Peyer's patch (tissue), 4 donors: ENCODE data around the gene EVC2. TPM values are rescaled to one million over a fixed set of nuclear protein-coding genes. Genes with fewer than 3 reads are reported as not detected.

Source experiments
- DNase-seq, 3 donors: peaks; one replicate each; pipeline ENCODE4 v3.0.0-alpha.2; 2017 to 2019
- H3K27ac ChIP-seq, 4 donors: fragments of 200-600 bp; sonication (generic); one replicate each; pipeline ENCODE4 v1.5.1; 2016 to 2019
- H3K27me3 ChIP-seq, 2 donors: fragments of 200-600 bp; sonication (generic); one replicate each; pipeline ENCODE4 v1.5.1; 2019
- H3K36me3 ChIP-seq, 3 donors: fragments of 200-600 bp; sonication (generic); one replicate each; pipeline ENCODE4 v1.5.1; 2016 to 2019
- H3K4me1 ChIP-seq, 4 donors: fragments of 200-600 bp; sonication (generic); one replicate each; pipeline ENCODE4 v1.5.1; 2016 to 2019
- H3K4me3 ChIP-seq, 4 donors: fragments of 200-600 bp; sonication (generic); 1 replicate in 3 of 4; 2 replicates in 1 of 4; pipeline ENCODE4 v1.5.1; 2016 to 2019; ENCODE audit warnings: mild to moderate bottlenecking in 1 of 4
- H3K9me3 ChIP-seq, 4 donors: fragments of 200-600 bp; sonication (generic); one replicate each; pipeline ENCODE4 v1.5.1; 2016 to 2019; ENCODE audit warnings: mild to moderate bottlenecking in 1 of 4
- CTCF ChIP-seq, 6 experiments: fragments of 450-650 bp in 4 of 6; fragments of 200-600 bp in 2 of 6; sonication (generic) in 1 of 6; IDR thresholded peaks; one replicate each; pipeline ENCODE4 v1.5.1; 2017 to 2019; ENCODE audit warnings: antibody characterized with exemption in 6 of 6, mild to moderate bottlenecking in 3 of 6, moderate library complexity in 1 of 6
- POLR2A ChIP-seq, 2 donors: fragments of 450-650 bp; IDR thresholded peaks; one replicate each; pipeline ENCODE4 v1.5.1; 2017; ENCODE audit warnings: antibody characterized with exemption in 2 of 2, mild to moderate bottlenecking in 2 of 2, moderate library complexity in 2 of 2
- total RNA-seq, 4 donors: library from RNA; depleted of rRNA; stranded (reverse); fragments of >200 nt; gene quantifications; one replicate each; pipeline ENCODE4 v1.1.0, GENCODE V29; 2016

Gene EVC2
- total RNA-seq, 4 donors from 2014 or later = 0.70 to 32.2 (median 4.1) TPM

- Histone ChIP-seq H3K9me3 (no peaks in the 10 kb centered on the region), H3K27ac (no peak overlapping the region), H3K4me1 (no peaks in the 10 kb centered on the region), H3K27me3 (no peaks in the 10 kb centered on the region), H3K36me3 (peaks cover 0 to 10% (median 0%) of the 10 kb centered on the region in 3 donors), H3K4me3 (no peak overlapping the region)
- no peak for DNase-seq
- no peak for TF ChIP-seq POLR2A (IDR thresholded peaks at IDR 0.05)
Observed at GRCh38 chr4:5683566-5683965, 24.8 kb downstream of the EVC2 start.

- Histone ChIP-seq H3K36me3 (no peaks in the 10 kb centered on the region), H3K4me1 (no peaks in the 10 kb centered on the region), H3K9me3 (no peaks in the 10 kb centered on the region), H3K4me3 (no peak overlapping the region), H3K27me3 (no peaks in the 10 kb centered on the region), H3K27ac (no peak overlapping the region)
- no peak for TF ChIP-seq CTCF (IDR thresholded peaks at IDR 0.05)
- no peak for TF ChIP-seq POLR2A (IDR thresholded peaks at IDR 0.05)
- no peak for DNase-seq
Observed at GRCh38 chr4:5678977-5679376, 29.4 kb downstream of the EVC2 start.

GRCh38 chr4:5676763-5677162, 31.6 kb downstream of the EVC2 start:
- DNase-seq = no peak
- TF ChIP-seq CTCF (IDR thresholded peaks at IDR 0.05) (no peak), POLR2A (IDR thresholded peaks at IDR 0.05) (no peak)
- no peaks in the 10 kb centered on the region for H3K9me3 ChIP-seq
- no peak overlapping the region for H3K4me3 ChIP-seq
- H3K27me3 ChIP-seq = no peaks in the 10 kb centered on the region
- no peaks in the 10 kb centered on the region for H3K36me3 ChIP-seq
- no peak overlapping the region for H3K27ac ChIP-seq
- H3K4me1 ChIP-seq = no peaks in the 10 kb centered on the region

GRCh38 chr4:5666741-5667140, 41.6 kb downstream of the EVC2 start:
- Histone ChIP-seq H3K27me3 (no peaks in the 10 kb centered on the region), H3K9me3 (peaks cover 0 to 6% (median 0%) of the 10 kb centered on the region in 4 donors), H3K27ac (no peak overlapping the region), H3K4me1 (no peaks in the 10 kb centered on the region), H3K36me3 (no peaks in the 10 kb centered on the region), H3K4me3 (no peak overlapping the region)
- TF ChIP-seq POLR2A (IDR thresholded peaks at IDR 0.05) (no peak), CTCF (IDR thresholded peaks at IDR 0.05) (no peak)
- DNase-seq = no peak

GRCh38 chr4:5664778-5665177, 43.6 kb downstream of the EVC2 start:
- H3K27ac ChIP-seq = no peak overlapping the region
- H3K4me3 ChIP-seq = no peak overlapping the region
- H3K4me1 ChIP-seq = no peaks in the 10 kb centered on the region
- no peaks in the 10 kb centered on the region for H3K36me3 ChIP-seq
- H3K9me3 ChIP-seq = peaks cover 0 to 6% (median 0%) of the 10 kb centered on the region in 4 donors
- no peak for DNase-seq
- H3K27me3 ChIP-seq = no peaks in the 10 kb centered on the region
- no peak for TF ChIP-seq POLR2A (IDR thresholded peaks at IDR 0.05)
- TF ChIP-seq CTCF (IDR thresholded peaks at IDR 0.05) = no peak

- TF ChIP-seq CTCF (IDR thresholded peaks at IDR 0.05) (no peak), POLR2A (IDR thresholded peaks at IDR 0.05) (no peak)
- peaks cover 0 to 3% (median 0%) of the 10 kb centered on the region in 4 donors for H3K9me3 ChIP-seq
- no peaks in the 10 kb centered on the region for H3K27me3 ChIP-seq
- H3K36me3 ChIP-seq = no peaks in the 10 kb centered on the region
- H3K27ac ChIP-seq = no peak overlapping the region
- no peak overlapping the region for H3K4me3 ChIP-seq
- H3K4me1 ChIP-seq = no peaks in the 10 kb centered on the region
- no peak for DNase-seq
Observed at GRCh38 chr4:5662555-5662954, 45.8 kb downstream of the EVC2 start.
